Activated CD8-positive, alpha-beta T cell treated with anti-CD3 and anti-CD28 coated beads for 36 hours (primary cell): Measurements from ENCODE around the gene KCTD2. TPM values are rescaled to one million over a fixed set of nuclear protein-coding genes. Genes with fewer than 3 reads are reported as not detected.

Source experiments
- ATAC-seq: fragments of 200-7000 bp; cut with Tn5 transposase; one replicate; pipeline ENCODE4 v1.10.0; 2021; ENCODE audit warnings: mild to moderate bottlenecking, moderate library complexity
- CTCF ChIA-PET: fragments of 350-600 bp; sonication (Branson Sonifier 250); formaldehyde crosslinking; loops from one replicate; lab custom pipeline; 2021; ENCODE audit warnings: antibody characterized with exemption; lab: Charles Lee
- POLR2A ChIA-PET: fragments of 350-600 bp; sonication (Branson Sonifier 250); formaldehyde crosslinking; loops from one replicate; lab custom pipeline; 2021; ENCODE audit warnings: antibody characterized with exemption; lab: Charles Lee
- DNase-seq: peaks from one replicate; pipeline ENCODE4 v3.0.0-alpha.2; 2020
- H3K27ac Mint-ChIP-seq: one replicate; pipeline ENCODE4 v1.8.0; 2021; ENCODE audit warnings: mild to moderate bottlenecking, mixed read lengths
- H3K27me3 Mint-ChIP-seq: one replicate; pipeline ENCODE4 v1.8.0; 2021; ENCODE audit warnings: mixed read lengths
- H3K36me3 Mint-ChIP-seq: one replicate; pipeline ENCODE4 v1.8.0; 2021; ENCODE audit warnings: low read depth, mixed read lengths
- H3K4me1 Mint-ChIP-seq: one replicate; pipeline ENCODE4 v1.8.0; 2021; ENCODE audit warnings: low read depth, mixed read lengths
- H3K4me3 Mint-ChIP-seq: one replicate; pipeline ENCODE4 v1.8.0; 2021; ENCODE audit warnings: mild to moderate bottlenecking, moderate library complexity, mixed read lengths
- H3K9me3 Mint-ChIP-seq: one replicate; pipeline ENCODE4 v1.8.0; 2021; ENCODE audit warnings: mixed read lengths
- CTCF ChIP-seq: fragments of 200-600 bp; IDR thresholded peaks from one replicate; pipeline ENCODE4 v1.8.0; 2022; ENCODE audit warnings: antibody characterized with exemption, mild to moderate bottlenecking
- intact Hi-C: fragments of 100-400 bp; cut with micrococcal nuclease; formaldehyde crosslinking; loops from one replicate; pipeline ENCODE4 v1.10.0; 2022
- total RNA-seq, 2 experiments: library from RNA; stranded (reverse); gene quantifications; one replicate each; pipeline ENCODE4 v1.2.3, GENCODE V29; 2021

KCTD2 gene
- total RNA-seq, 2 experiments from 2014 or later, result 10.5 to 11.4 TPM

- ChIA-PET POLR2A (interaction anchor here (0.5 to 3.1 kb wide), 22 partner anchors 8 to 434 kb away, joined by 3 to 26 read pairs (median 6); partner anchors contain the start of genes ATP5PD, CDR2L, GGA3 and HID1), CTCF (interaction anchor here (0.7 to 10.9 kb wide), 29 partner anchors 8 to 401 kb away, joined by 3 to 122 read pairs (median 6); partner anchors contain the start of genes CDR2L, HID1, NT5C and OTOP2)
- peak overlapping the region; percentile 92 for H3K27ac Mint-ChIP-seq
- TF ChIP-seq CTCF, result no peak
- intact Hi-C loops, result no loop called here
- H3K27me3 Mint-ChIP-seq, result no peaks in the 10 kb centered on the region
- no peaks in the 10 kb centered on the region for H3K9me3 Mint-ChIP-seq
- peak overlapping the region; percentile 88 for H3K4me3 Mint-ChIP-seq
- H3K4me1 Mint-ChIP-seq, result peaks cover 33% of the 10 kb centered on the region
- DNase-seq, result no peak
- H3K36me3 Mint-ChIP-seq, result peaks cover 9% of the 10 kb centered on the region
- no peak for ATAC-seq
Observed at GRCh38 chr17:75011401-75012095, 35.5 kb upstream of the KCTD2 start.

GRCh38 chr17:75012096-75012345 is 35.0 kb upstream of the KCTD2 start:
- ATAC-seq (no peak), DNase-seq (no peak)
- ChIA-PET CTCF (interaction anchor here (0.8 to 10.9 kb wide), 27 partner anchors 9 to 400 kb away, joined by 3 to 122 read pairs (median 6); partner anchors contain the start of genes CDR2L, HID1, NT5C and OTOP2), POLR2A (interaction anchor here (0.6 to 3.1 kb wide), 25 partner anchors 8 to 250 kb away, joined by 3 to 26 read pairs (median 5); partner anchors contain the start of genes ATP5PD, CDR2L, GGA3 and HID1)
- TF ChIP-seq CTCF, result no peak
- no peaks in the 10 kb centered on the region for H3K9me3 Mint-ChIP-seq
- peak overlapping the region; percentile 92 for H3K27ac Mint-ChIP-seq
- peaks cover 33% of the 10 kb centered on the region for H3K4me1 Mint-ChIP-seq
- no peaks in the 10 kb centered on the region for H3K27me3 Mint-ChIP-seq
- peak overlapping the region; percentile 88 for H3K4me3 Mint-ChIP-seq
- intact Hi-C loops, result no loop called here
- H3K36me3 Mint-ChIP-seq, result peaks cover 13% of the 10 kb centered on the region

- intact Hi-C loops, result no loop called here
Observed at GRCh38 chr17:75012346-75013091, 34.5 kb upstream of the KCTD2 start, which contains the start of gene MRPL58. Gene MRPL58, plus strand, starts transcription at chr17:75012670. Its CDS starts 17 bp downstream, at chr17:75012687.

GRCh38 chr17:75013092-75013559 is 33.9 kb upstream of the KCTD2 start:
- no peak for TF ChIP-seq CTCF
- DNase-seq (no peak), ATAC-seq (no peak)
- Mint-ChIP-seq H3K9me3 (no peaks in the 10 kb centered on the region), H3K27ac (peak overlapping the region; percentile 92), H3K27me3 (no peaks in the 10 kb centered on the region), H3K4me3 (peak overlapping the region; percentile 88), H3K4me1 (peaks cover 35% of the 10 kb centered on the region), H3K36me3 (peaks cover 16% of the 10 kb centered on the region)
- CTCF ChIA-PET, result interaction anchor here (0.7 to 10.9 kb wide), 24 partner anchors 10 to 400 kb away, joined by 3 to 122 read pairs (median 6); partner anchors contain the start of genes CDR2L, NT5C, OTOP2 and SLC16A5
- intact Hi-C loops, result no loop called here
- POLR2A ChIA-PET, result interaction anchor here (0.9 to 3.1 kb wide), 20 partner anchors 10 to 247 kb away, joined by 3 to 26 read pairs (median 6); partner anchors contain the start of genes ATP5PD, CDR2L, HID1 and KCTD2

More at GRCh38 chr17:75012346-75013091, 34.5 kb upstream of the KCTD2 start, which contains the start of gene MRPL58:
- DNase-seq (peak; percentile 90), ATAC-seq (peak; percentile 95)
- H3K9me3 Mint-ChIP-seq, result no peaks in the 10 kb centered on the region
- peaks cover 13% of the 10 kb centered on the region for H3K36me3 Mint-ChIP-seq
- no peaks in the 10 kb centered on the region for H3K27me3 Mint-ChIP-seq
- peak within 1 kb of the TSS; percentile 88 for H3K4me3 Mint-ChIP-seq
- H3K27ac Mint-ChIP-seq, result peak within 1 kb of the TSS; percentile 92
- ChIA-PET CTCF (interaction anchor here (0.8 to 10.9 kb wide), 31 partner anchors 9 to 400 kb away, joined by 3 to 122 read pairs (median 6); partner anchors contain the start of genes CDR2L, HID1, NT5C and OTOP2), POLR2A (interaction anchor here (0.6 to 3.1 kb wide), 28 partner anchors 9 to 249 kb away, joined by 3 to 26 read pairs (median 5); partner anchors contain the start of genes ATP5PD, CDR2L, GGA3 and HID1)
- TF ChIP-seq CTCF, result peak; percentile 51
- H3K4me1 Mint-ChIP-seq, result peaks cover 33% of the 10 kb centered on the region
